ENCODE data around the gene KIAA0040.

KIAA0040 gene

GRCh38 chr1:175129997-175130648 is 62.5 kb downstream of the KIAA0040 start:
- DNase-seq (ENCODE audit: low spot score), result no peak
- in situ Hi-C loops (cut with MboI; ENCODE audit: low sequenced_read_pairs, unreplicated experiment), result no loop called here

GRCh38 chr1:175129644-175129996 is 63.0 kb downstream of the KIAA0040 start:
- in situ Hi-C loops (cut with MboI; ENCODE audit: low sequenced_read_pairs, unreplicated experiment), result no loop called here
- TF ChIP-seq, protein P1, sequence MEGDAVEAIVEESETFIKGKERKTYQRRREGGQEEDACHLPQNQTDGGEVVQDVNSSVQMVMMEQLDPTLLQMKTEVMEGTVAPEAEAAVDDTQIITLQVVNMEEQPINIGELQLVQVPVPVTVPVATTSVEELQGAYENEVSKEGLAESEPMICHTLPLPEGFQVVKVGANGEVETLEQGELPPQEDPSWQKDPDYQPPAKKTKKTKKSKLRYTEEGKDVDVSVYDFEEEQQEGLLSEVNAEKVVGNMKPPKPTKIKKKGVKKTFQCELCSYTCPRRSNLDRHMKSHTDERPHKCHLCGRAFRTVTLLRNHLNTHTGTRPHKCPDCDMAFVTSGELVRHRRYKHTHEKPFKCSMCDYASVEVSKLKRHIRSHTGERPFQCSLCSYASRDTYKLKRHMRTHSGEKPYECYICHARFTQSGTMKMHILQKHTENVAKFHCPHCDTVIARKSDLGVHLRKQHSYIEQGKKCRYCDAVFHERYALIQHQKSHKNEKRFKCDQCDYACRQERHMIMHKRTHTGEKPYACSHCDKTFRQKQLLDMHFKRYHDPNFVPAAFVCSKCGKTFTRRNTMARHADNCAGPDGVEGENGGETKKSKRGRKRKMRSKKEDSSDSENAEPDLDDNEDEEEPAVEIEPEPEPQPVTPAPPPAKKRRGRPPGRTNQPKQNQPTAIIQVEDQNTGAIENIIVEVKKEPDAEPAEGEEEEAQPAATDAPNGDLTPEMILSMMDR (IDR thresholded peaks at IDR 0.05; ENCODE audit: borderline replicate concordance, control extremely low read depth, extremely low read depth, insufficient read depth, missing control alignments), result no peak
- no peak for DNase-seq (ENCODE audit: low spot score)

More at GRCh38 chr1:175129997-175130648, 62.5 kb downstream of the KIAA0040 start:
- TF ChIP-seq, protein P1 (IDR thresholded peaks at IDR 0.05; ENCODE audit: borderline replicate concordance, control extremely low read depth, extremely low read depth, insufficient read depth, missing control alignments), result no peak

DNA sequence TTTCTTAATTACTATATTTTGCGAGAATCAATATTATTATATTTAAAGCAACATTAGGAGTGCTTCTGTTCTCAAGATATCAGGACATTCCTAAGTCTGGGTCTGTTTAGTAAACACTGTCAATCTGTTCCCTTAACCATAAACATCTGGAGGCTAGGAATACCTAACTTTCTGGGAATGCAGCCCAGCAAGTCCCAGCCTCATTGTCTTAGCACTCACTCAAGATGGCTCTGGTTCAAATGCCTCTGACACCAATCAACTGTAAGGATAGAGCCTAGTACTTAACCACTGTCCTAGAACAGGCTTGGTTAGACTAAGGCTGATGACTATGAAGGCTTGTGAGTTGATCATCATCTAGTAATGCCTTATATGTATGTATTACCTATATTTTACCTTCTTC is 63.4 kb downstream of the KIAA0040 start:
- in situ Hi-C loops (cut with MboI; ENCODE audit: low sequenced_read_pairs, unreplicated experiment), result no loop called here
- DNase-seq (ENCODE audit: low spot score), result no peak
- TF ChIP-seq, protein P1 (IDR thresholded peaks at IDR 0.05; ENCODE audit: borderline replicate concordance, control extremely low read depth, extremely low read depth, insufficient read depth, missing control alignments), result no peak

DNA sequence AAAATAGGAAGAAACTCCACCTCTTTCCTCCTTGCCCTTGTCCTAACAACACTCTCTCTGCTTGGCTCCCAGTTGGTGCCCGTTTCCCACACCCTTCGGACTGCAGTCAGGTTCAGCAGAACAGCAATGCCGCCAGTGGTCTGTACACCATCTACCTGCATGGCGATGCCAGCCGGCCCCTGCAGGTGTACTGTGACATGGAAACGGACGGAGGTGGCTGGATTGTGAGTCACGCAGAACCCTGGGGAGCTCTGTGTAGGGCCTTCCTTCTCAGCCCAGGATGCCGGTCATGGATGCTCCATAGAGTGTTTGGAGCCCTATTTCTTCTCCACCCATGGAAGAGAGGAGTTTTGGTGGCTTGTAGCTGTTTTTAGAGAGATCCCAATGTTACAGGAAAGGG is 64.1 kb downstream of the KIAA0040 start:
- TF ChIP-seq, protein P1 (IDR thresholded peaks at IDR 0.05; ENCODE audit: borderline replicate concordance, control extremely low read depth, extremely low read depth, insufficient read depth, missing control alignments), result no peak
- no peak for DNase-seq (ENCODE audit: low spot score)
- in situ Hi-C loops (cut with MboI; ENCODE audit: low sequenced_read_pairs, unreplicated experiment), result no loop called here

DNA sequence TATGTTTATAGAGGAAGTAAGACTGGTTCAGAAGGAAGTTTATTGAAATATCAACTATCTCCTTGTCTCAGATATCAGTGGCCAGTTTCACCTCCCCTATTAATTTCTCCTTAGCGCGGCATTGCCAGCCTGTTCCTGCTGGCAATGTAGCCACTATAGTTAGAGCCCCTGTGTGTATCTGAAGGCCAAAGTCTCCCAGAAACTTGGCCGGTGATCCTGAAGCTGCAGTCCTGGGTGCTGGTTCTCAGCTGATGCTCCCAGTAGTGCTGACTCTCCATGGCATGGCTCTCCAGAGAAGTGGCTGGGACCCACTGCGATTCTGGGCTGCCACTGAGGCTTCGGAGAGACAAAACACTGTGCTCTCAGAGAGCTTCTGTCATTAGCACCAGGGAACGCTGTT is 65.0 kb downstream of the KIAA0040 start:
- DNase-seq (ENCODE audit: low spot score), result no peak
- TF ChIP-seq, protein P1 (IDR thresholded peaks at IDR 0.05; ENCODE audit: borderline replicate concordance, control extremely low read depth, extremely low read depth, insufficient read depth, missing control alignments), result no peak
- in situ Hi-C loops (cut with MboI; ENCODE audit: low sequenced_read_pairs, unreplicated experiment), result no loop called here

- DNase-seq (ENCODE audit: low spot score), result no peak
- TF ChIP-seq, protein P1 (IDR thresholded peaks at IDR 0.05; ENCODE audit: borderline replicate concordance, control extremely low read depth, extremely low read depth, insufficient read depth, missing control alignments), result no peak
- in situ Hi-C loops (cut with MboI; ENCODE audit: low sequenced_read_pairs, unreplicated experiment), result no loop called here
Measured at GRCh38 chr1:175126347-175126746, 66.2 kb downstream of the KIAA0040 start.

All from GM13976 (cell line).